CD4-positive, alpha-beta T cell treated with Interleukin-17A for 1 hour (primary cell): ENCODE data around the gene CAT.
A peak's percentile ranks its signal among the peaks of the same experiment; 100 is the strongest.

ENCODE experiments used
- DNase-seq: peaks from one replicate; pipeline ENCODE4 v3.0.0-alpha.2; 2020

The CAT gene

GRCh38 chr11:34425867-34426266, 12.9 kb upstream of the CAT start:
- DNase-seq, result no peak

GRCh38 chr11:34426766-34427185, 12.0 kb upstream of the CAT start:
- DNase-seq, result no peak

- no peak for DNase-seq
Observed at GRCh38 chr11:34427186-34427805, 11.4 kb upstream of the CAT start.

- no peak for DNase-seq
Observed at GRCh38 chr11:34431979-34432378, 6.8 kb upstream of the CAT start.

GRCh38 chr11:34432822-34433221, 5.9 kb upstream of the CAT start:
- DNase-seq, result no peak

- DNase-seq, result no peak
Observed at GRCh38 chr11:34433899-34434298, 4.8 kb upstream of the CAT start.

GRCh38 chr11:34437224-34438125, 1.3 kb upstream of the CAT start:
- DNase-seq, result no peak

- DNase-seq, result no peak
Observed at GRCh38 chr11:34439610-34440198, 970 bp downstream of the CAT start.

GRCh38 chr11:34441814-34442213, 3.1 kb downstream of the CAT start:
- no peak for DNase-seq

GRCh38 chr11:34443136-34443535, 4.4 kb downstream of the CAT start:
- no peak for DNase-seq

- DNase-seq, result no peak
Observed at GRCh38 chr11:34444428-34444827, 5.7 kb downstream of the CAT start.

- no peak for DNase-seq
Observed at GRCh38 chr11:34445956-34446355, 7.2 kb downstream of the CAT start.

- no peak for DNase-seq
Observed at GRCh38 chr11:34446386-34446785, 7.7 kb downstream of the CAT start.

- DNase-seq, result no peak
Observed at GRCh38 chr11:34447044-34447443, 8.3 kb downstream of the CAT start.

GRCh38 chr11:34448223-34448994, 9.7 kb downstream of the CAT start:
- no peak for DNase-seq

- peak; percentile 2 for DNase-seq
Observed at GRCh38 chr11:34449013-34449412, 10.3 kb downstream of the CAT start.

- no peak for DNase-seq
Observed at GRCh38 chr11:34451053-34451452, 12.3 kb downstream of the CAT start.

GRCh38 chr11:34454308-34455032, 15.7 kb downstream of the CAT start:
- DNase-seq, result no peak

- no peak for DNase-seq
Observed at GRCh38 chr11:34457607-34458006, 18.9 kb downstream of the CAT start.

GRCh38 chr11:34458525-34458924, 19.8 kb downstream of the CAT start:
- DNase-seq, result no peak

GRCh38 chr11:34459507-34460162, 20.9 kb downstream of the CAT start:
- DNase-seq, result no peak

GRCh38 chr11:34460278-34460677, 21.5 kb downstream of the CAT start:
- DNase-seq, result no peak
